GM18507 (cell line): ENCODE data around the gene ACY1.

Source experiments
- DNase-seq: peaks from one replicate; pipeline ENCODE4 v3.0.0; 2011; ENCODE audit warnings: low read depth; ENCODE audit not compliant: insufficient read length; ENCODE audit errors: extremely low spot score
- FAIRE-seq: peaks from 2 replicates; lab custom pipeline; 2011; peaks lifted over from hg19 to GRCh38; lab: Jason Lieb, UNC

The ACY1 gene

DNA sequence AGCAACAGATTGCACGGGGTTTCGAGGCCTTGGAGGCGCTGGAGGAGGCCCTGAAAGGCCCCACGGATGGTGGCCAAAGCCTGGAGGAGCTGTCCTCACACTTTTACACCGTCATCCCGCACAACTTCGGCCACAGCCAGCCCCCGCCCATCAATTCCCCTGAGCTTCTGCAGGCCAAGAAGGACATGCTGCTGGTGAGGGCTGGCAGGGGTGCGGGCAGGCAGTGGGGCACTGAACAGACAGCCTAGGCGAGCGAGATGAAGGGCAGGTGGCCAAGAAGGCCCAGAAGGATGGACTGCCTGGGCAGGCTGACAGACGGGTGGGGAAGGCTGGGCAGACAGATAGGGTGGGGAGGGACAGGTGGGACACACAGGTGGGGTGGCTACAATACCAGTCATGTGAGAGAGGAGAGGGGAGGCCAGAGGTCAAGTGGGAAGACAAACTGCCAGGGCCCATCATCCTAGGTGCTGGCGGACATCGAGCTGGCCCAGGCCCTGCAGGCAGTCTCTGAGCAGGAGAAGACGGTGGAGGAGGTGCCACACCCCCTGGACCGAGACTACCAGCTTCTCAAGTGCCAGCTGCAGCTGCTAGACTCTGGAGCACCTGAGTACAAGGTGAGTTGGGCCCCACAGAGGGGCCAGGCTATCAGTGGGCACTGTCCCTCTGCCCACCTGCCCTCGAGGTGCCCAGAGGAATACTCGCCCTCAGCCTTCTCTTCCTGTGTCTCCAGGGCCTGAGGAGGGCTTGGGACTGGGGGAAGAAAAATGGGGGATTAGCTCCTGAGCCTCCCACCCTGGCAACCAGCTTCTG, 38.1 kb upstream of the ACY1 start:
- no peak for DNase-seq
- FAIRE-seq: no peak

DNA sequence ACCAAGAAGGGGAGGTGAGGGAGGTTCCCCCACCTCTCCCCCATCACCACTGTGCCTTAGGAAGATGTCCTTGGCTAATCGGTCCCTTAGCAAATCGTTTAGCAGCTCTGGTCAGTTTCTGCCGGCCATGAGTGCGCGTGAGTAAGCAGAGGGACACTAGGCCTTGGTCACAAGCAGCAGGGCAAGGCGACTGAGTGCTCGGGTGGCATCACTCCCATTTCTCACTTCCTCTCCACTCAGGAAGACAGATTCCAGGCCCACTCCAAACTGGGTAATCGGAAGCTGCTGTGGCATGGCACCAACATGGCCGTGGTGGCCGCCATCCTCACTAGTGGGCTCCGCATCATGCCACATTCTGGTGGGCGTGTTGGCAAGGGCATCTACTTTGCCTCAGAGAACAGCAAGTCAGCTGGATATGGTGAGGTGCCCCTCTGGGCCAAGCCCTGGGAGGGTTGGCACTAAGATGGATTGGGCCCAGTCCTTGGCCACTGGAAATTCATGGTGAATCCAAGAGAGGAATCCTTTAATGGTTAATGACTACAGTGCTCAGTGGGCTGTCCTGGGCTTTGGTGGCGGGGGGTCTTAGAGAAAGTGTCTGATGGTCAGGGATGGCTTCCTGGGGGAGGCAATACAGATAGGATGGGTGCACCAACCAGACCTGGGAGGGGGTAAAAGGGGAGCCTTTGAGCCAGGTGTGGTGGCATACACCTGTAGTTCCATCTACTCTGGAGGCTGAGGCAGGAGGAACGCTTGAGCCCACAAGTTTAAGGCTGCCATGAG, 37.2 kb upstream of the ACY1 start:
- DNase-seq (no peak), FAIRE-seq (no peak)

DNA sequence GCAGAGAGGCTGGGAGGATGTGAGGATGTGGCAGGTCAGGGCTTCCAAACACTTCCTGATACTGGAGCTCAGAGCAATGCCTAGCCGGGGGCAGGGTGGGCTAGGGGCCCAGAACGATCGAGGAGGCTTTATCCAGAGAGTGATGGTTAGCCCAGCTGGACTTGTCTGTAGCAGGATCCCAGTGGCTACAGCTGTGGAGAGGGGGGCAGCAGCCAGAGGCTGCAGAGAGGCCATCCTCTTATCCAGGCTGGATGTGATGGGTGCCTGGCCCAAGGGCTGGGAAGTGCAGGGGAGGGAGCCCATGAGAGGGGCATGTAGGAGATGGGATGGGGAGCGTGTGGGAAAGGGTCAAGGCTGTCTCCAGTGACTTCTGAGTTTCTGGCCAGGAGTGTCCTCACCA, 36.5 kb upstream of the ACY1 start:
- no peak for DNase-seq
- FAIRE-seq: no peak

DNA sequence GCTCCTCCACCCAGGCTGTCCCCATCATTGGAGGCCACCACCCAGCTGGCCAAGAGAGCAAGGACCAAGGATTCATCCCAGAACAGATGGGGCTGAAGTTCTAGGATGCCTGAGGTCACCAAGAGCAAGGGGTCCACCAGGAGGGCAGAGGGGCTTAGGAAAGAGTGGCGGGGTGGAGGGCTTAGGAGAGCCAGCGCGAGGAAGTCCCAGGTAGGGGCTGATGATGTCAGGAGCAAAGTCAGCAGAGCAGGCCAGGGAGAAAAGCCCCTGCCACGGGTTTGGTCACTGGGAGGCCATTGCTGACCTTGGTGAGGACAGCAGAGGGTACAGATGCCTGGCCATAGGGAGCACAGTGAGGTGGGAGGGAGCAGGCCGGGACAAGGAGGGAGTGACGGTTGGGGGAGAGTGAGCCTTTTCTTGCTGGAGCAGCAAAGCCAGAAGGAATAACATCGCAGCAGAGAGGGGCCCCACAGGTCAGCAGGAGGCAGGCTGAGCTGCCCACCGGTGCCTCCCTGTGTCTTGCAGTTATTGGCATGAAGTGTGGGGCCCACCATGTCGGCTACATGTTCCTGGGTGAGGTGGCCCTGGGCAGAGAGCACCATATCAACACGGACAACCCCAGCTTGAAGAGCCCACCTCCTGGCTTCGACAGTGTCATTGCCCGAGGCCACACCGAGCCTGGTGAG, 36.0 kb upstream of the ACY1 start:
- no peak for FAIRE-seq

DNA sequence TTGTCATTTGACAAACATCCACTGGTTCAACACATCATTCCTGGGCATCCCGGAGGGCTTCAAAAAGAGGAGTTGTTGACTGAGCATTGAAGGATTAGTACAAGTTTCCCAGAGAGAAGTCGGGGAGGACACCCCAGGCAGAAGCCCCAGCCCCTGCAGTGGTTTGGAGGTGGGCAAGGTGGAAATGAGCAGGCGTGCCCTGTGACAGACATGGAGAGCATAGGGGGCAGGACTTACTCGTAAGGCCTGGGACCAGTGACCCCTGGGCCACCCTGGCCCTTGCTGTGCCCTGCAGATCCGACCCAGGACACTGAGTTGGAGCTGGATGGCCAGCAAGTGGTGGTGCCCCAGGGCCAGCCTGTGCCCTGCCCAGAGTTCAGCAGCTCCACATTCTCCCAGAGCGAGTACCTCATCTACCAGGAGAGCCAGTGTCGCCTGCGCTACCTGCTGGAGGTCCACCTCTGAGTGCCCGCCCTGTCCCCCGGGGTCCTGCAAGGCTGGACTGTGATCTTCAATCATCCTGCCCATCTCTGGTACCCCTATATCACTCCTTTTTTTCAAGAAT, 35.2 kb upstream of the ACY1 start:
- DNase-seq (no peak), FAIRE-seq (no peak)

More for the DNA sequence above, 36.0 kb upstream of the ACY1 start:
- no peak for DNase-seq

DNA sequence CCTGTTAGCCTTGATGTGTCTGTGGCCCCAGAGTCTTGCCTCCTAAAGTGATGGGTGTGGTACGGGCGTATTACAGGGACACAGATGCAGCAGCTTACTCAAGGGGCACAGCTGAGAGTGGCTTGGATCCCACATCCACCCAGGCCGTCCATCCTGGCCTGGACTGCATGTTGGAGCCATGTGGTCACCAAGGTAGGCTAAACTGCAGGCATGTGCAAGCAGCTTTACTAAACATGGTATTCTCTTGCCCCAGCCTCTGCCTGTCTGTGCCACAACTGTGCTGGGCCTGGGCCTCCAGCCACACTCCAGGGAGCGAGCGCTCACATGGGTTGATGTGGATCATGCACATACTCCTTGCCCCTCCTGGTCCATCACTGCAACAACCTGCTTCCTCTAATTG, 34.2 kb upstream of the ACY1 start:
- FAIRE-seq: no peak
- no peak for DNase-seq

DNA sequence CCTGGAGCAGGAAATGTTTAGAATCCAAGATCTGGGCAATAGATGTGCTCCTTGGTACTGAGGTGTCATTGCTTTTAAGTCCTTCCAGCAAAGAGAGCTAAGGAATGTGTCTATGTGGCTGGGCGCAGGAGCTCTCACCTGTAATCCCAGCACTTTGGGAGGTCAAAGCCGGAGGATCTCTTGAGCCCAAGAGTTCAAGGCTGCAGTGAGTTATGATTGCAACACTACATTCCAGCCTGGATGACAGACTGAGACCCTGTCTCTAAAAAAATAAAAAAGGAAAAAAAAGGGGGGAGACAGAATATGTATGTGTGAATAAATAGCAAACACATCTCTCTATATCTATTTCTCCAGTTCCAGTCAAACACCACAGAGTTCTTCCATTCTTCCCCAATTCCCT, 32.4 kb upstream of the ACY1 start:
- DNase-seq (no peak), FAIRE-seq (no peak)

DNA sequence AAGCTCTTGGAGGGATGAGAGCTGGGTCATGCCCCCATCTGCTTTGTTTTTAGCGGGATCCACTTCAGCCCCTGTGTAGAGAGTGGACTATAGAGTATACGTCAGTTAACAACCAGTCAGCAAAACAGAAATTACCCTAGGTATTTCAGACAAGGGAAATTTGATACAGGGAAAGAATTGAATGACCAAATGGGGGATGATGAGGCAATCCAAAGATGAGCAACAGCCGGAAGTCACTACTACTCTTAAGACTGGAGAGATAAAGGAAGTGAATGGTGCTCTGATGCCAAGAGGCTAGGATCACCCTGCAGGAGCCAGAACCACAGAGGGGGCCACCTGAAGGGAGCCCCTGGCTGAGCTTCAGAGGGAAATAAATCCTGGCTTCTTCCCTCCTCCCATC, 29.9 kb upstream of the ACY1 start:
- FAIRE-seq: no peak
- DNase-seq: no peak

DNA sequence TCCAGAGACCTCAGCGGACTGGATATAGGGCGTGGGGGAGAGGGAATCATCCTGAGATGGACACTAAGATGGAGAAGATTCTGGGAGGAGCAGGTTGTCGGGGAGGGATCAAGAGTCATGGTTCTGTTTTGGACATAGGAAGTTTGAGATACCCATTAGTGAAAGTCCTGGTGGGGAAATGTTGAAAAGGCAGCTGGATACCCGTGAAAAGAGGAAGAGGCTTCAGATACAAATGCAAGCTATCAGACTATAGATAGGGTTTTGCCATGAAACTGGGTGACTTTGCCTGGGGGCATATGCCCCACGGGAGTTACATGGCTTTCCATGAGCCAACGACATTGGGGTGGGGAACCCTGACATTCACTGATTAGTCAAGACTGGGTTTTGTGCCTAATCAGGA, 29.2 kb upstream of the ACY1 start:
- no peak for FAIRE-seq
- no peak for DNase-seq

DNA sequence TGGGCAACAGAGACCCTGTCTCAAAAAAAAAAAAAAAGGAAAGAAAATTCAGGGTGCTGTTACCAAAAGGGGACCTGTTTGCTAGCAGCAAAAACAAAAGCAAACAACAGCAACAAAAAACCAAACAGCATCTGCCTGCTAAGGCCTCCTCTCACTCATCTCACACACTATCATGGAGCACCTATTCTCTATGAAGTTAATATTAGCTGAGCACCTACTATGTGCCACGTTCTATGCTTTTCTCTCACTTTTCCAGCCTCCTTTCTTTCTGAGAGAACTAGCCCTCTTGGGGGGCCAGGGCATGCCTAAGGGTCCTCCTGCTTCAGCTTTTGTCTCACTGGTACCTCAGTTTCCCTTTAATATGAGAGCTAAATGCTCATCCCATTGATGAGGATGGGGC, 28.6 kb upstream of the ACY1 start:
- no peak for FAIRE-seq
- DNase-seq: no peak

DNA sequence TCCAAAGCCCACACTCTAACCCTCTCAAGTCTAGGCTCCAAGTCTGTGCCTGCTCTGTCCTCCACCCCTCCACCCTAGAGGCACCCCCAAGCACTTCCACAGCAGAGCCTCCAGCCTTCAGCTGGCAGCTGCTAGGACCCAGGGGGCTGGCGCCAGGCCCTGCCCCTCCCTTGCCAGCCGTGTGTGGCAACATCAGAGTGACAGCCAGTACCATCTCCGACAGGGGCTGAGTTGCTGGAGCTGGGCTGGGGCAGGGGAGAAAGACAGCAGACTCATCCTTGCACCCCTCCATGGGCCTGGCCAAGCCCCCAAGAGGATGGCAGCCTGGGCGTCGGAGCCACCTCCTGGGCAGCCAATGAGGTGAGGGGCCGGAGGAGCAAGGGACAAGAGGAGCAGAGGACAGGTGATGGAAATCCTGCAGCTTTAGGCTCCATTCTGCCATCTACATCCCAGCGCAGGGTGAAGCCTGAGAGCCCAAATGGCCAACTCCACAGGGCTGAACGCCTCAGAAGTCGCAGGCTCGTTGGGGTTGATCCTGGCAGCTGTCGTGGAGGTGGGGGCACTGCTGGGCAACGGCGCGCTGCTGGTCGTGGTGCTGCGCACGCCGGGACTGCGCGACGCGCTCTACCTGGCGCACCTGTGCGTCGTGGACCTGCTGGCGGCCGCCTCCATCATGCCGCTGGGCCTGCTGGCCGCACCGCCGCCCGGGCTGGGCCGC, 28.0 kb upstream of the ACY1 start, which contains the start of gene GPR62:
GPR62 (plus strand) TSS at position 207 of the 718 bp plus-strand sequence; CDS start at position 479, 272 bp downstream.
- DNase-seq (no peak), FAIRE-seq (no peak)

DNA sequence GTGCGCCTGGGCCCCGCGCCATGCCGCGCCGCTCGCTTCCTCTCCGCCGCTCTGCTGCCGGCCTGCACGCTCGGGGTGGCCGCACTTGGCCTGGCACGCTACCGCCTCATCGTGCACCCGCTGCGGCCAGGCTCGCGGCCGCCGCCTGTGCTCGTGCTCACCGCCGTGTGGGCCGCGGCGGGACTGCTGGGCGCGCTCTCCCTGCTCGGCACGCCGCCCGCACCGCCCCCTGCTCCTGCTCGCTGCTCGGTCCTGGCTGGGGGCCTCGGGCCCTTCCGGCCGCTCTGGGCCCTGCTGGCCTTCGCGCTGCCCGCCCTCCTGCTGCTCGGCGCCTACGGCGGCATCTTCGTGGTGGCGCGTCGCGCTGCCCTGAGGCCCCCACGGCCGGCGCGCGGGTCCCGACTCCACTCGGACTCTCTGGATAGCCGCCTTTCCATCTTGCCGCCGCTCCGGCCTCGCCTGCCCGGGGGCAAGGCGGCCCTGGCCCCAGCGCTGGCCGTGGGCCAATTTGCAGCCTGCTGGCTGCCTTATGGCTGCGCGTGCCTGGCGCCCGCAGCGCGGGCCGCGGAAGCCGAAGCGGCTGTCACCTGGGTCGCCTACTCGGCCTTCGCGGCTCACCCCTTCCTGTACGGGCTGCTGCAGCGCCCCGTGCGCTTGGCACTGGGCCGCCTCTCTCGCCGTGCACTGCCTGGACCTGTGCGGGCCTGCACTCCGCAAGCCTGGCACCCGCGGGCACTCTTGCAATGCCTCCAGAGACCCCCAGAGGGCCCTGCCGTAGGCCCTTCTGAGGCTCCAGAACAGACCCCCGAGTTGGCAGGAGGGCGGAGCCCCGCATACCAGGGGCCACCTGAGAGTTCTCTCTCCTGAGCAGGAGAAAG, 27.2 kb upstream of the ACY1 start:
- DNase-seq (no peak), FAIRE-seq (no peak)

DNA sequence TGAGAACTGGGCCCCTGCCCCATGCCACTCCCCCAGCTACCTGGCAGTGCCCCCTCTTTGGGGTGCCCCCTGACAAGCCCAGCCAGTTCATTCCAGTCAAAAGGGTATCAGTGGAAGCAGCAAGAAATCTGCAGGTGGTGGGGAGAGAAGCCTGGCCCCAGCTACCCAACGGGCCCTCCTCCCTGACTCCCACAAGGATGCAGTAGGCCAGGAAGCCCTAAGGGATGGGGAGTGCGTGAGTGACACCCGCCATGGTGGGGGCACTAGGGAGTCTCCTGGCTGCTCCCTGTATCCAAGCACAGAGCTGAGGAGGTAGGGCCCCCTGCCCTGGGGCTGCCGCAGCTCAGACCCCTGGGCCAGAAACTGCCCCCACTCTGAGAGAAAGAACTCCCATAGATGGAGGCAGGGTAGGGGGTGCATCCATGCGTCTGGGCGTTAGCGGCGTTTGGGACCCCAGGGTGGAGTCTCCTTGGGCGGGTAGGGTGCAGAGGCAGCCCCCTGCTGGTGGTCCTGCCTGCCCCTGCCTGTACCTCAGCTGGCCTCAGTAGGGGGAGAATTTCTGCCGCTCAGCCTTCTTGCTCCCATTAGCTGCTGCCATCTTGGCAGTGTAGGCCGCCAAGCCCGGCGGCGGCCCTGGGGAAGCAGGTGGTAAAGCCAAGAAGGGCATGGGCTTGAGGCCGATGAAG, 25.7 kb upstream of the ACY1 start:
- no peak for DNase-seq
- FAIRE-seq: no peak

DNA sequence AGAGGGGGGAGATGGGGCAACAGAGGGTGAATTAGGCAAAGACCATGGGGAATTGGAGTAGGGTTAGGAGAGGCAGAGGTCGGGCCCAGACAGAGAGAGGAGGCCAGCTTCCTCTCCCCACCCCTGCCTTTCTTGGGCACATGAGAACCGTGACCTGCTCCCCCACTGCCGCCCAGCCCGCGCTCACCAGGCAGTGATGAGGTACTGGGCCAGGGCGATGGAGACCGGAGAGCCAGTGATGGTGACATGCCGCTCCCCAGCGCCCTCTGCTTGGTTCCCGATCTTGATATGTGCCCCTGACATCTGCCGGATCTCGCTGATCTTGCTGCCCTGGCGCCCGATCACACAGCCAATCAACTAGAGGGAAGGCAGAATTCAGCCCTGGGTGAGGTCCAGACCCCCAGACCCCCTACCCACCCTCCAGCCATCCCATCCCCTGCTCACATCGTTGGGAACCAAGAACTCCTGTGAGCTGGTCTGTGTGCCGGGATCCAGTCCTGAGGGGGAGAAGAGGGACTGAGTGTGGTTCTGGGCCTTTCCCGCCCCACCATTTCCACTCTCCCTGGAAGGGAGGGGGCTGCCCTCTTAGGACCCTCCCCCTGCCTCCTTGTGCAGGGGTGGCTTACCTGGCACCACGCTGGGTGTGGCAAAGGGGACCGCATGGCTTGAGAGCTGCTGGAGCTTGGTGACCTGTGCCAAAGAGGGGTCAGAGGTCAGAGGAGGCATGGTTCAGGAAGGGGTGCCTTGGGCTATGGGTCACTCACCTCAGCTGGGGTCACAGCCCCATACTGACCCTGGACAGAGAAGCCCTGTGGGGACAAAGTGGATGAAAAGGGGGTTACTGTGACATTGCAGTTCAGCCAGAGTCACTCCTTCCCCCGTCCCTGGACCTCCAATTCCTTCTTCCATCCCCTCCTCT, 24.5 kb upstream of the ACY1 start:
- FAIRE-seq (no peak), DNase-seq (no peak)

DNA sequence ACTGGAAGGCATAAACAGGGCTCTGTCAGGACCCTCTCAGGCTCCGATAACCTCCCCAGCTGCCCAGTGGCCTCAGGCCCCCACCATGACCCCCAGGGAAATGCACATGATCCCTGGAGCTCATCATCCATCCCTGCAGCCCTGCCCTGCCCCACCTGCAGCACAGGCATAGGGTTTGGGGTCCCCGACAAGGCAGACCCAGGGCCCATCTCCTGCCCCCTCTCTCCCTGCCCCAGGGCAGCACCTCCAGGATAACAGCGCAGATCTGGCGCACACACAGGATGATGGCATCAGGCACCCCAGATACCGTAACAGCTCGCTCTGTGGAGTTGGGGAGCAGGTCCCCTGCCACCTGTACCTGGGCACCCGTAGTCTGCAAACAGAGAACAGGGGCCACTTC, 23.7 kb upstream of the ACY1 start:
- no peak for FAIRE-seq
- DNase-seq: no peak

DNA sequence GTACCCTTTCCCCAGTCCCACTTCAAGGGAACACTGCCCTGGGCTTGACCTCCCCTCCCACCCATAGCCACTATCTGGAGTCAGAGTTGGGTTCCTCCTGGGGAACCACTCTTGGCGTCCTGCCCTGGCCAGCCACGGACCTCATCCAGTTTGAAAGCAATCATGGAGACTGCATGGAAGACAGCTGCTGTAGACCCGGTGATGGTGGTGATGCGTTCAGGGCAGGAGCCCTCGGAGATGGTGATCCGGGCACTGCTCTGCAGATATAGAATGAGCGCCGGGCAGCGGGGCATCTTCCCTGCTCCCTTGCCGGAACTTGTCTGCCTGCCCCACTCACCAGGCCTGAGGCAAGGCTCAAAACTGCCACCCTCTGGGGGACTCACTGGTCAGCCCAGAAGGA, 22.9 kb upstream of the ACY1 start:
- FAIRE-seq (no peak), DNase-seq (no peak)

DNA sequence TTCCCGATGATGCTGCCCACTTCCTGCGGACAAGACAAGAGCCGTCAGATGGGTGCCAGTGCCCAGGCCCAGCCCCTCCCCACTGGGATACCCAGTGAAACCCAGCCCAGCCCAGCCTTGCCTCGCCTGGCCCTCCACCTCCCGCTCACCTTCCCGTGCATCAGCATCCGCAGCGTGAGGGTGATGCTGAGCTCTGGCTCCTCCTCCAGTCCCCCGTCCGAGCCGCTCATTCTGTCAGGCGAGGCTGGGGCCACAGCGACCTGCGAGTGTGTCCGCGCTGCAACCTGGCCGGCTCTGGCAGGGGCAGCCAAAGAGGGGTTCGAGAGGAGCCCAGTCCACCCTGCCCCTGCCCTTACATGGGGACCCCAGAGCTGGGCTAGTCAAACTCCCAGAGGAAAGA, 22.3 kb upstream of the ACY1 start:
- FAIRE-seq (no peak), DNase-seq (no peak)
